Epithelial cell of proximal tubule (primary cell): ENCODE results near the gene IQCH. TPM values are rescaled to one million over a fixed set of nuclear protein-coding genes. Genes with fewer than 3 reads are reported as not detected.
A peak's percentile ranks its signal among the peaks of the same experiment; 100 is the strongest.
"Not testable (repeated sequence)": the region's sequence is repeated elsewhere in the genome, so short reads cannot be mapped to it uniquely, and the experiment has no call there.

Source experiments
- DNase-seq: peaks from one replicate; pipeline ENCODE4 v3.0.0-alpha.2; 2011; ENCODE audit warnings: low read depth
- H3K4me3 ChIP-seq: 2 replicates; pipeline ENCODE4 v1.5.1; 2011; ENCODE audit warnings: low read depth, mild to moderate bottlenecking, low read length
- total RNA-seq: library from RNA; depleted of rRNA; stranded (reverse); fragments of >200 nt; gene quantifications from 2 replicates; pipeline ENCODE4 v1.2.3, GENCODE V29; 2015
- TF ChIP-seq, protein P1 (sequence below): conservative IDR thresholded peaks from 2 replicates; pipeline ENCODE4 v1.5.1; 2012; ENCODE audit warnings: low read depth, mild to moderate bottlenecking, low read length

IQCH gene
- total RNA-seq, 1 donor from 2014 or later, result 0.92 TPM

DNA sequence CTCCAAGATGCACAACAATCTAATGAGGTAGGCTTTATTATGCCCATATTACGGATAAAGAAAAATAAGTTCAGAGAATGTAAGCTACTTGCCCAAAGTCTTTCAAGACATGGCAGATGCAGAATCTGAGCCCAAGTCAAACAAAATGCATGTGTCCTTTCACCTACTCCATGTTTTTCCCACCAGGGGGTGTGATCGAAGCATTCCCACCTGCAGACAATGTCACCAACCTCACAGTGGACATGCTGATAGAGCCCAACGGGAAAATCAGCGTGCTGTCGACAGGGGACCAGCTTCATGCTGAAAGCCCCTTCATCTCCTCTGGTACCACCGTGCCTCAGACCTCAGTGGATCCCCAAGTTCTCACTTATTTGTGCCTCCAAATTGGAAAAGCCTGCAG is 166.5 kb downstream of the IQCH start:
- no peak for DNase-seq
- no peak overlapping the region for H3K4me3 ChIP-seq
- TF ChIP-seq, protein P1, sequence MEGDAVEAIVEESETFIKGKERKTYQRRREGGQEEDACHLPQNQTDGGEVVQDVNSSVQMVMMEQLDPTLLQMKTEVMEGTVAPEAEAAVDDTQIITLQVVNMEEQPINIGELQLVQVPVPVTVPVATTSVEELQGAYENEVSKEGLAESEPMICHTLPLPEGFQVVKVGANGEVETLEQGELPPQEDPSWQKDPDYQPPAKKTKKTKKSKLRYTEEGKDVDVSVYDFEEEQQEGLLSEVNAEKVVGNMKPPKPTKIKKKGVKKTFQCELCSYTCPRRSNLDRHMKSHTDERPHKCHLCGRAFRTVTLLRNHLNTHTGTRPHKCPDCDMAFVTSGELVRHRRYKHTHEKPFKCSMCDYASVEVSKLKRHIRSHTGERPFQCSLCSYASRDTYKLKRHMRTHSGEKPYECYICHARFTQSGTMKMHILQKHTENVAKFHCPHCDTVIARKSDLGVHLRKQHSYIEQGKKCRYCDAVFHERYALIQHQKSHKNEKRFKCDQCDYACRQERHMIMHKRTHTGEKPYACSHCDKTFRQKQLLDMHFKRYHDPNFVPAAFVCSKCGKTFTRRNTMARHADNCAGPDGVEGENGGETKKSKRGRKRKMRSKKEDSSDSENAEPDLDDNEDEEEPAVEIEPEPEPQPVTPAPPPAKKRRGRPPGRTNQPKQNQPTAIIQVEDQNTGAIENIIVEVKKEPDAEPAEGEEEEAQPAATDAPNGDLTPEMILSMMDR, result no peak

DNA sequence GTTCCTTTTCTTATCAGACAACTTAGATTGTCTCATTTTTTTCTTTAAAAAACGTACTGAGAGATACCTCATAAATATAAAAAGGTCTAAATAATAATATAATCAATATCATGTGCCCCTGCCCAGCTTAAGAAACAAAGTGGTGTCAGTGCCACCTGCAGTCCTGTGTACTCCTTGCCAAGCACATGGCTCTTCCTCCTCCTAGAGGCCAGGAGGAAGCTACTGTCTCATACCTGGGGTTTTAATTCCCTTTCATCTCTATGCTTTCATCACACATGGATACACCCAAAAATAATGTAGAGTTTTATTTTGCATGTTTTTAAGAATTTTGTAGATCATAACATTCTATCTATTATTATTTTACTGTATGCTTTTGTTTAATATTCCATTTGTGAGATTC is 167.7 kb downstream of the IQCH start:
- TF ChIP-seq, protein P1, result peak; percentile 23
- H3K4me3 ChIP-seq, result no peak overlapping the region
- no peak for DNase-seq

DNA sequence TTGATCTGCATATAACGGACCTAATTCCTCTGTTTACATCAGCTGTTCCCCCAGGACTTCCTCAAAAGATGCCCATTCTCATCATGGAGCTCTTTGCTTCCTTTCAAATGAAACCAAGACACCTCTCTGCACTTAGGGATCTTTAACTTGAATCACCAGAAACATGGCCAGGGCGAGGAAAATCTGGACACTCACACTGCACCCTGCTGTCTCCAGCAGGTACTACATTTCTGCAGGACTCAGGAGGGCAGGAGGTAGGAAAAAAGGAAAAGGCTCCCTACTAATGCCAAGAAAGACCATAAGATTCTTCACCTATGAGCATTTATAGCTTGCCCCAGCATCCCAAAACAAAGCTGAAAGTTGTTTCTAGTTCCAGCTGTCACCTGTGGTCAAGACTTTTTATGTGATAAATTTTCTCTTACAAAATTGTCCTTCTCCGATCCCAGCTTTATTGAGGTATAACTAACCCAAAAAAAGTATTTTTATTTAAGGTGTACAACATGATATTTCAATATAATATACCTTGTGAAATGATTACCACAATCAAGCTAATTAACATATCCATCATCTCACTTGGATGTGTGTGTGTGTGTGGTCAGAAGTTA is 179.0 kb downstream of the IQCH start:
- no peak overlapping the region for H3K4me3 ChIP-seq
- DNase-seq, result no peak
- TF ChIP-seq, protein P1, result peak; percentile 81

DNA sequence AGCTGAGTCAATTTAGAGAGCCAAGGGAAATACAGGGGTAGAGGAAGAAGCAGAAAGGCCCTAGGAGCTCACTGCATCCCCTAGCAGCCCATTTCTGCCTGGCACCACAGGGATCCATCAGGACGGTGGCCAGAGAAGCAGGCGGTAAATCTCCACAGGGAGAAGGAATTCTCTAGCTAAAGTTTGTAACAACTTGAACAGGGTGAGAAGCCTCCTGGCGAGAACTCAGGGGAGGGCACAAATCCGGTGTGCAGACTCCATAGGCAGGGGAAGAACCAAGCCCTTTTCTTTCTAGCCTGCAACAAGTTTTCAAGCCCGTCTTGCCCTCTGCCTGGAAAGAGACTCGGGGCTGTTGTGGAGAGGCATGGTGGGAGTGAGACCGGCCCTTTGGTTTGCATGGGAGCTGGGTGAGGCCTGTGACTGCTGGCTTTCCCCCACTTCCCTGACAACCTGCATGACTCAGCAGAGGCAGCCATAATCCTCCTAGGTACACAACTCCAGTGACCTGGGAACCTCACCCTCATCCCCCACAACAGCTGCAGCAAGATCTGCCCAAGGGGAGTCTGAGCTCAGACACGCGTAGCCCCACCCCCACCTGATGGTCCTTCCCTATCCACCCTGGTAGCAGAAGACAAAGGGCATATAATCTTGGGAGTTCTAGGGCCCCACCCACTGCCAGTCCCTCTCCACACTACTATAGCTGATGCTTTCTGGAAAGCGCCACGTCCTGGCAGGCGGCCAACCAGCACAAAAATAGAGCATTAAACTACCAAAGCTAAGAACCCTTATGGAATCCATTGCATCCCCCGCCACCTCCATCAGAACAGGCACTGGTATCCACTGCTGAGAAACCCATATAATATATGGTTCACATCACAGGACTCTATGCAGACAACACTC is 182.0 kb downstream of the IQCH start:
- not testable (repeated sequence) for H3K4me3 ChIP-seq, DNase-seq

DNA sequence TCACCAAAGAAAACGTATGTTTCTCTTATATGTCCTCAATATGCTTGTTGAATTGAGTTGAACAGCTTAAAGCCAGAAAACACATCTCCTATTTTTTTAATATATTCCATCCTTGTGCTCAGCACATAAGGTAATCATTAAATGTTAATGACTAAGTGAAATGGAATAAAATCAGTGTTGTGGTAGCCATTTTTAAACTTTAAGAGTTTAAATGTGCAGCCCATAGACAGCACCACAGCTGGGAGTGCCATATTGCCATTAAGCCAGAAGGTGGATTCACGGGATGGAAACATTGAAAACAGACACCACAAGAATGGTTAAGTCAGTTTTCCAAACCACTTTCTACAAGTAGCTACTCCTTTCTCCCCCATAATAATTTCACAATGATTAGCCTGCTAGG is 189.5 kb downstream of the IQCH start:
- H3K4me3 ChIP-seq, result no peak overlapping the region
- TF ChIP-seq, protein P1, result no peak
- DNase-seq, result no peak

DNA sequence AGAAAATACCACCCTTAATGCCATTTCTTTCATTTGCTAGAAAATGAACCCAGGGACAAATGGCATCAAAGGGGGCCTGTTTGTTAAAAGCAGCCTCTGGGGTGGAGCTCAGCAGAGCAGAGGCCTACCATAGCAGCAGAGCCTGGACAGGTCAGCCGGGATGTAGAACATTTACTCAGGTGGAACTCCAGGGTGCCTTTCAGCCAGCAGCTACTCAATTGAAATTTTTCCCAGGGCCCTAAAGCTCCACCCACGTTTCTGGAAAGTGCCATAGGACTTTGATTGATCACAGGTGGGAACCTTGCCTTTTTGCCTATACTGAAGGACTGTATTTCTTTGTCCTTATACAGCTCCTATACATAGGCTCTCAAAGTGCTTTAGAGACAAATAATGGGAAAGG is 191.9 kb downstream of the IQCH start:
- DNase-seq, result no peak
- TF ChIP-seq, protein P1, result no peak
- H3K4me3 ChIP-seq, result no peak overlapping the region

DNA sequence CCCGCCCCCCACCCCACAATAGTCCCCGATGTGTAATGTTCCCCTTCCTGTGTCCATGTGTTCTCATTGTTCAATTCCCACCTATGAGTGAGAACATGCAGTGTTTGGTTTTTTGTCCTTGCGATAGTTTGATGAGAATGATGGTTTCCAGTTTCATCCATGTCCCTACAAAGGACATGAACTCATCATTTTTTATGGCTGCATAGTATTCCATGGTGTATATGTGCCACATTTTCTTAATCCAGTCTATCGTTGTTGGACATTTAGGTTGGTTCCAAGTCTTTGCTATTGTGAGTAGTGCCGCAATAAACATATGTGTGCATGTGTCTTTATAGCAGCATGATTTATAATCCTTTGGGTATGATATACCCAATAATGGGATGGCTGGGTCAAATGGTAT is 193.8 kb downstream of the IQCH start:
- not testable (repeated sequence) for DNase-seq, H3K4me3 ChIP-seq

DNA sequence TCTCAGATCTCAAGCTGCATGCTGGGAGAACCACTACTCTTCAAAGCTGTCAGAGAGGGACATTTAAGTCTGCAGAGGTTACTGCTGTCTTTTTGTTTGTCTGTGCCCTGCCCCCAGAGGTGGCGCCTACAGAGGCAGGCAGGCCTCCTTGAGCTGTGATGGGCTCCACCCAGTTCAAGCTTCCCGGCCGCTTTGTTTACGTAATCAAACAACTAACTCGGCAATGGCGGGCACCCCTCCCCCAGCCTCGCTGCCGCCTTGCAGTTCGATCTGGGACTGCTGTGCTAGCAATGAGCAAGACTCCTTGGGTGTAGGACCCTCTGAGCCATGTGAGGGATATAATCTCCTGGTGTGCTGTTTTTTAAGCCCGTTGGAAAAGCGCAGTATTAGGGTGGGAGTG is 199.1 kb downstream of the IQCH start:
- H3K4me3 ChIP-seq, DNase-seq: not testable (repeated sequence)
